Aorta (tissue), 4 donors: ENCODE results near the gene ZC3H8. TPM values are rescaled to one million over a fixed set of nuclear protein-coding genes. Genes with fewer than 3 reads are reported as not detected.

Experiments
- polyA plus RNA-seq, 2 donors: library from polyadenylated mRNA; stranded (reverse); fragments of 200-250 nt; gene quantifications; one replicate each; pipeline ENCODE4 v1.2.3, GENCODE V29; 2013
- total RNA-seq, 2 donors: library from RNA; stranded (reverse); fragmentation: NEBNext Ultra II Directional; extraction: Animal tissue kit (Norgen Biotek cat#: 25700); gene quantifications; one replicate each; pipeline ENCODE4 v1.2.1, GENCODE V29; 2021
- donor health status: healthy with polysubstance abuse.
- donor health status: Bipolar disorder and iron deficiency.
- donor health status: DM: no; HTN: no; CAD: no.
- donor health status: DM: yes; HTN: yes; CAD: no.

ZC3H8 gene
- total and polyA plus RNA-seq, 4 donors, result 4.6 to 10.6 (median 6.8) TPM

Other genes with a start within 250 kb of the ZC3H8 start
- gene TMEM87B, start 199.8 kb downstream of the ZC3H8 start, total RNA-seq, result 10 to 100 TPM; 28.3 to 31.5 TPM
- gene TMEM87B, start 199.8 kb downstream of the ZC3H8 start, polyA plus RNA-seq, result 10 to 100 TPM in 1 of 2 donors, 1 to 10 TPM in 1; 5.4 to 11.6 TPM
- gene FBLN7, start 116.7 kb downstream of the ZC3H8 start, total RNA-seq, result 1 to 10 TPM; 4.5 to 6.1 TPM
- 10 to 100 TPM in 1 of 2 donors, 1 to 10 TPM in 1; 2.6 to 13.5 TPM for gene FBLN7, start 116.7 kb downstream of the ZC3H8 start, polyA plus RNA-seq
- gene ZC3H6, start 20.6 kb upstream of the ZC3H8 start, total RNA-seq, result 10 to 100 TPM; 16.2 to 18.2 TPM
- 1 to 10 TPM; 2.3 to 3.5 TPM for gene ZC3H6, start 20.6 kb upstream of the ZC3H8 start, polyA plus RNA-seq
- gene RGPD8, start 178.6 kb upstream of the ZC3H8 start, total RNA-seq, result 10 to 100 TPM; 36.2 to 51.7 TPM
- gene RGPD8, start 178.6 kb upstream of the ZC3H8 start, polyA plus RNA-seq, result 1 to 10 TPM; 1.3 to 2.9 TPM
- 10 to 100 TPM; 33.6 to 46.6 TPM for gene TTL, start 227.1 kb upstream of the ZC3H8 start, total RNA-seq
- 10 to 100 TPM in 1 of 2 donors, 1 to 10 TPM in 1; 9.8 to 13.1 TPM for gene TTL, start 227.1 kb upstream of the ZC3H8 start, polyA plus RNA-seq